Transverse colon (tissue), 4 donors: ENCODE measurements around the gene VCX2. TPM values are rescaled to one million over a fixed set of nuclear protein-coding genes. Genes with fewer than 3 reads are reported as not detected.
"Not testable (repeated sequence)": the region's sequence is repeated elsewhere in the genome, so short reads cannot be mapped to it uniquely, and the experiment has no call there.

Experiments
- DNase-seq: peaks from one replicate; pipeline ENCODE4 v3.0.0-alpha.2; 2019
- H3K27ac ChIP-seq, 4 donors: fragments of 200-600 bp; sonication (generic); 2 replicates each; pipeline ENCODE4 v1.5.1; 2016 to 2018; ENCODE audit warnings: inconsistent platforms in 4 of 4
- H3K27me3 ChIP-seq: fragments of 200-600 bp; sonication (generic); 2 replicates; pipeline ENCODE4 v1.5.1; 2017; ENCODE audit warnings: inconsistent platforms
- H3K36me3 ChIP-seq, 4 donors: fragments of 200-600 bp; sonication (generic); 2 replicates each; pipeline ENCODE4 v1.5.1; 2017 to 2019; ENCODE audit warnings: inconsistent platforms in 4 of 4
- H3K4me1 ChIP-seq, 4 donors: fragments of 200-600 bp; sonication (generic); 2 replicates each; pipeline ENCODE4 v1.5.1; 2017 to 2020; ENCODE audit warnings: inconsistent platforms in 4 of 4
- H3K4me3 ChIP-seq, 4 donors: fragments of 200-600 bp; sonication (generic); 1 replicate in 1 of 4; 2 replicates in 3 of 4; pipeline versions ENCODE4 v1.5.1 to v1.6.1; 2017 to 2019; ENCODE audit warnings: inconsistent platforms in 4 of 4
- H3K9me3 ChIP-seq, 2 donors: fragments of 200-600 bp; sonication (generic); 2 replicates each; pipeline ENCODE4 v1.5.1; 2017 to 2019; ENCODE audit warnings: inconsistent platforms in 2 of 2
- EP300 ChIP-seq: sonication (generic); formaldehyde crosslinking; IDR thresholded peaks from one replicate; pipeline ENCODE4 v1.6.1; 2017; ENCODE audit warnings: antibody characterized with exemption, low read depth
- POLR2A ChIP-seq: fragments of 450-650 bp; IDR thresholded peaks from one replicate; pipeline ENCODE4 v1.6.1; 2016; ENCODE audit warnings: antibody characterized with exemption, mild to moderate bottlenecking, moderate library complexity
- POLR2AphosphoS5 ChIP-seq, 3 donors: sonication (generic); formaldehyde crosslinking; IDR thresholded peaks; one replicate each; pipeline ENCODE4 v1.6.1; 2016; ENCODE audit warnings: antibody characterized with exemption in 3 of 3
- WGBS, 2 donors: methylation state at CpG; one replicate each; pipeline ENCODE4 v1.1.5; 2018; ENCODE audit warnings: low coverage in 1 of 2; 5-methylcytosine and 5-hydroxymethylcytosine counted together
- in situ Hi-C, 4 donors: fragments of 200-750 bp; cut with MboI; loops; one replicate each; pipeline versions ENCODE4 v1.15.0 to v1.15.1; 2017; ENCODE audit warnings: low sequenced_read_pairs in 3 of 4, low pct_ligation_motif_present in 1 of 4, low pct_unique_long_range_greater_than_20kb in 1 of 4
- intact Hi-C: fragments of 100-400 bp; cut with DNase I; formaldehyde crosslinking; loops from one replicate; pipeline ENCODE4 v1.15.1; 2023; ENCODE audit warnings: low total_unique reads
- total RNA-seq, 4 donors: library from RNA; depleted of rRNA; stranded (reverse); fragments of >200 nt; gene quantifications; one replicate each; pipeline ENCODE4 v1.1.0, GENCODE V29; 2016
- TF ChIP-seq, protein P1 (sequence below), 5 experiments: fragments of 200-600 bp in 3 of 5; fragments of 450-650 bp in 2 of 5; sonication (generic) in 3 of 5; IDR thresholded peaks; 1 replicate in 2 of 5; 2 replicates in 3 of 5; pipeline ENCODE4 v1.5.1; 2016 to 2017; ENCODE audit warnings: antibody characterized with exemption in 5 of 5, inconsistent platforms in 3 of 5, mild to moderate bottlenecking in 2 of 5, moderate library complexity in 1 of 5

Gene VCX2
- total RNA-seq, 4 donors from 2014 or later, result not detected

DNA sequence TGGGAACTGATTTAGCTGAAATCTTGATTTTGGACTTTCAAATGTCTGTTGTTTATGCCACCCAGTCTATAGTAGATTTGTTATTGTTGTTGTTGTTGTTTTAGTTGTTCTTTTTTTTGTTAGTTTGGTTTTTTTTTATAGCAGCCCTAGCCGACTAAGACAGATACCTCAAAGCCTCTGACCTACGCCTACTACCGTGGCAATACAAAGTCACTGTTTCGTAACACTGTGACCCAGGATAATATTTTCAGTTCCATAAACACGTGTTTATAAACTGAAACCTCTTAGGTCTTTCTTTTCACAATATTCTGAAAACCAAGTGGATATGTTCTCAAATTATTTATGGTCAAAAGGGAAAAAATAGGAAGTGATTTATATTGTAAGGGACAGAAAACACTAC lies 32.8 kb downstream of the VCX2 start:
- H3K4me1 ChIP-seq, result no peaks in the 10 kb centered on the region
- H3K27ac ChIP-seq, result no peak overlapping the region
- TF ChIP-seq POLR2AphosphoS5 (IDR thresholded peaks at IDR 0.05) (no peak), POLR2A (no peak), EP300 (no peak)
- TF ChIP-seq, protein P1, sequence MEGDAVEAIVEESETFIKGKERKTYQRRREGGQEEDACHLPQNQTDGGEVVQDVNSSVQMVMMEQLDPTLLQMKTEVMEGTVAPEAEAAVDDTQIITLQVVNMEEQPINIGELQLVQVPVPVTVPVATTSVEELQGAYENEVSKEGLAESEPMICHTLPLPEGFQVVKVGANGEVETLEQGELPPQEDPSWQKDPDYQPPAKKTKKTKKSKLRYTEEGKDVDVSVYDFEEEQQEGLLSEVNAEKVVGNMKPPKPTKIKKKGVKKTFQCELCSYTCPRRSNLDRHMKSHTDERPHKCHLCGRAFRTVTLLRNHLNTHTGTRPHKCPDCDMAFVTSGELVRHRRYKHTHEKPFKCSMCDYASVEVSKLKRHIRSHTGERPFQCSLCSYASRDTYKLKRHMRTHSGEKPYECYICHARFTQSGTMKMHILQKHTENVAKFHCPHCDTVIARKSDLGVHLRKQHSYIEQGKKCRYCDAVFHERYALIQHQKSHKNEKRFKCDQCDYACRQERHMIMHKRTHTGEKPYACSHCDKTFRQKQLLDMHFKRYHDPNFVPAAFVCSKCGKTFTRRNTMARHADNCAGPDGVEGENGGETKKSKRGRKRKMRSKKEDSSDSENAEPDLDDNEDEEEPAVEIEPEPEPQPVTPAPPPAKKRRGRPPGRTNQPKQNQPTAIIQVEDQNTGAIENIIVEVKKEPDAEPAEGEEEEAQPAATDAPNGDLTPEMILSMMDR (IDR thresholded peaks at IDR 0.05), result no peak
- no peaks in the 10 kb centered on the region for H3K27me3 ChIP-seq
- in situ Hi-C loops, result no loop called here
- H3K9me3 ChIP-seq, result no peaks in the 10 kb centered on the region
- H3K36me3 ChIP-seq, result no peaks in the 10 kb centered on the region
- no peak for DNase-seq
- intact Hi-C loops, result no loop called here
- H3K4me3 ChIP-seq, result no peak overlapping the region
- WGBS, 2 donors, result 80 to 92% methylated on average over 5 of the region's 5 CpGs

DNA sequence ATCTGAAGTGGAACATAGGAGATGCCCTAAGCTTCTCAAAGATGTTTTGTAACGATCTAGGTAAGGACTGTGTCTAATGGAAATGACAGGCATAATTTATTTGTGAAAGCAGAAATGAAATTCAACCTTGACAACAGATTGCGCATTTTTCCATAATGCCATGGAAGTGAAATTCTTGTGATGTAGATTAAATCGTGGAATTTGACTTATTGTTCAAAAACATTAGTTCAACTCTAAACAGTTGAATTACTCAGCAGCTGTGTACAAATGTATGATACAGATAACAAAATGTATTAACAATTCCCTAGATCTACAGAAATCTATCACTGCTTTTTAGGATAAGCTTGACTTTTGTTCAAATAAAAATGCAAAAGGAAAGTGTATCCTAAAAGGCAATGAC lies 44.4 kb downstream of the VCX2 start:
- WGBS, 2 donors, result 91 to 100% methylated on average over 1 to 3 of the region's 3 CpGs
- Histone ChIP-seq H3K9me3 (no peaks in the 10 kb centered on the region), H3K4me1 (no peaks in the 10 kb centered on the region), H3K27me3 (no peaks in the 10 kb centered on the region), H3K4me3 (no peak overlapping the region), H3K36me3 (no peaks in the 10 kb centered on the region), H3K27ac (no peak overlapping the region)
- DNase-seq, result no peak
- TF ChIP-seq POLR2A (no peak), POLR2AphosphoS5 (IDR thresholded peaks at IDR 0.05) (no peak)
- intact Hi-C loops (no loop called here), in situ Hi-C loops (no loop called here)

DNA sequence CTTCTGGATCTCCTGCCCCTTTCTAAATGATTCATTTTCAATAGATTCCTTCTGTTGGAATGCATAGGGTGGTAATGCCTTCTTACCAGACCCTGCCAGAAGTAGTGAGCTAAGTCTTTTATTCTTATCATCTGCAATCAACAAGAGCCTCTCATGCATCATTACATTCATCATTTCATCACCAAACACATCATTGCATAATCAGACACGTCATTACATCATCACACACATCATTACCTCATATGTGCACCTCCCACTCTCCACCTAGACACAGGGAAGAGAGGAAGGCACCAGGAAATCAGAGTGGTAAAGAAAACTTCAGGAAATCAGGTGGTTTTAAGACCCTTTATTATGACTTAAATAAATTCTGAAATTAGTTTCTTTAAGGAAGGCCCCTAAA lies 45.0 kb downstream of the VCX2 start:
- TF ChIP-seq, protein P1 (IDR thresholded peaks at IDR 0.05), result no peak
- TF ChIP-seq EP300 (no peak), POLR2AphosphoS5 (IDR thresholded peaks at IDR 0.05) (no peak)
- 81% methylated on average over 1 of the region's 1 CpG; no CpG with 5 or more reads in 1 of the 2 donors for WGBS, 2 donors
- in situ Hi-C loops (no loop called here), intact Hi-C loops (no loop called here)
- Histone ChIP-seq H3K9me3 (no peaks in the 10 kb centered on the region), H3K4me3 (no peak overlapping the region), H3K27ac (no peak overlapping the region), H3K36me3 (no peaks in the 10 kb centered on the region), H3K27me3 (no peaks in the 10 kb centered on the region), H3K4me1 (no peaks in the 10 kb centered on the region)
- no peak for DNase-seq

DNA sequence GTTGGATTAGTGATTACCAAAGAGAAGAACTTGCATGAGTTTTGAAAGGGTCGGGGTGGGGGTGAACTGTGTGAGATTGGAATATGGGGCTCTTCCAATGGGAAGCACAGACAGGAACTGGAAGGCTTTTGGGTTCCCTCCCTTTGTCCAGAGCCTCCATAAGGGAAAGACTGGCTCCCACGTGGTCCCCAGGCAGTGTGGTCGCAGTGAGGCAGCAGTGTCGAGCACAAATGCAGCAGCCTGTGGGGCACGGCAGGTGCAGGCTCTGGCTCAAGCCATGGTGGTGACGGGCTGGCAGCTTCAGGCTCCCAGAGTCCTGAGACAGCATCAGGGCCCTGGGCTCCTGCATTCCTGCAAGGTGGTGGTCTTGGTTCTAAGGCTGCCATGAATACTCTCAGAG lies 45.5 kb downstream of the VCX2 start:
- in situ Hi-C loops (no loop called here), intact Hi-C loops (no loop called here)
- no peaks in the 10 kb centered on the region for H3K36me3 ChIP-seq
- no peak for TF ChIP-seq POLR2AphosphoS5 (IDR thresholded peaks at IDR 0.05)
- TF ChIP-seq, protein P1 (IDR thresholded peaks at IDR 0.05), result no peak
- TF ChIP-seq EP300, result no peak
- TF ChIP-seq POLR2A, result no peak
- WGBS, 2 donors, result 81% methylated on average over 6 of the region's 6 CpGs; no CpG with 5 or more reads in 1 of the 2 donors
- H3K27ac ChIP-seq, result no peak overlapping the region
- no peak for DNase-seq
- no peaks in the 10 kb centered on the region for H3K4me1 ChIP-seq
- H3K4me3 ChIP-seq, result no peak overlapping the region
- H3K27me3 ChIP-seq, result no peaks in the 10 kb centered on the region
- H3K9me3 ChIP-seq, result no peaks in the 10 kb centered on the region

DNA sequence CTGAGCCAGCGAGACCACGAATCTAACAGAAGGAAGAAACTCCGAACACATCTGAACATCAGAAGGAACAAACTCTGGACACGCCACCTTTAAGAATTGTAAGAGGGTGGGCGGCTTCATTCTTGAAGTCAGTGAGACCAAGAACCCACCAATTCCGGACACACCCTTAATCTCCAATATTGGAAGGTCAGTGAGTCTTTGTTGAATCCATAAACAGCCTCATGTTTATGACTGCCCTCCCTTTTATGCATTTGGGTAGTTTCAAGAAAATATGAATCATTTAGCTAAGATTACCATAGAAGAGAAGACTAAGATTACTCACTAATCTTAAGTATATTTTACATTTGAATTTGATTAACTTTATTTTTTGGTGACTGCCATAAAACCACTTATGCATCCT lies 48.5 kb downstream of the VCX2 start:
- Histone ChIP-seq H3K27ac (no peak overlapping the region), H3K36me3 (no peaks in the 10 kb centered on the region), H3K9me3 (no peaks in the 10 kb centered on the region), H3K27me3 (no peaks in the 10 kb centered on the region), H3K4me1 (no peaks in the 10 kb centered on the region), H3K4me3 (no peak overlapping the region)
- intact Hi-C loops (no loop called here), in situ Hi-C loops (no loop called here)
- TF ChIP-seq, protein P1 (IDR thresholded peaks at IDR 0.05), result no peak
- TF ChIP-seq POLR2AphosphoS5 (IDR thresholded peaks at IDR 0.05), result no peak
- no peak for TF ChIP-seq EP300
- no peak for TF ChIP-seq POLR2A
- 90% methylated on average over 6 of the region's 6 CpGs; no CpG with 5 or more reads in 1 of the 2 donors for WGBS, 2 donors
- DNase-seq, result no peak

DNA sequence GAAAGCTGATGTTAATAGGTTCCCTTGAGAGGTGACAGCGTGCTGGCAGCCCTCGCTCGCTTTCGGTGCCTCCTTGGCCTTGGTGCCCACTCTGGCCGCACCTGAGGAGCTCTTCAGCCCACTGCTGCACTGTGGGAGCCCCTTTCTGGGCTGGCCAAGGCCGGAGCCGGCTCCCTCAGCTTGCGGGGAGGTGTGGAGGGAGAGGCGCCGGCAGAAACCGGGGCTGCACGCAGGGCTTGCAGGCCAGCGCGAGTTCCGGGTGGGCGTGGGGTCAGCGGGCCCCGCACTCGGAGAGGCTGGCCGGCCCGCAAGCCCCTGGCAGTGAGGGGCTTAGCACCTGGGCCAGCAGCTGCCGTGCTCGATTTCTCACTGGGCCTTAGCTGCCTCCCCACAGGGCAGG lies 49.7 kb downstream of the VCX2 start:
- H3K9me3 ChIP-seq, intact Hi-C loops, DNase-seq, in situ Hi-C loops, H3K27me3 ChIP-seq, H3K4me3 ChIP-seq, H3K27ac ChIP-seq, H3K36me3 ChIP-seq, H3K4me1 ChIP-seq: not testable (repeated sequence)
- WGBS, 2 donors, result 88% methylated on average over 19 of the region's 23 CpGs; no CpG with 5 or more reads in 1 of the 2 donors
